ENCODE measurements around the gene ANKRD53. TPM values are rescaled to one million over a fixed set of nuclear protein-coding genes. Genes with fewer than 3 reads are reported as not detected.
A peak's percentile ranks its signal among the peaks of the same experiment; 100 is the strongest.
"Not testable (repeated sequence)": the region's sequence is repeated elsewhere in the genome, so short reads cannot be mapped to it uniquely, and the experiment has no call there.

ANKRD53 gene
- total RNA-seq, 1 experiment from 2014 or later, result 0.28 TPM

DNA sequence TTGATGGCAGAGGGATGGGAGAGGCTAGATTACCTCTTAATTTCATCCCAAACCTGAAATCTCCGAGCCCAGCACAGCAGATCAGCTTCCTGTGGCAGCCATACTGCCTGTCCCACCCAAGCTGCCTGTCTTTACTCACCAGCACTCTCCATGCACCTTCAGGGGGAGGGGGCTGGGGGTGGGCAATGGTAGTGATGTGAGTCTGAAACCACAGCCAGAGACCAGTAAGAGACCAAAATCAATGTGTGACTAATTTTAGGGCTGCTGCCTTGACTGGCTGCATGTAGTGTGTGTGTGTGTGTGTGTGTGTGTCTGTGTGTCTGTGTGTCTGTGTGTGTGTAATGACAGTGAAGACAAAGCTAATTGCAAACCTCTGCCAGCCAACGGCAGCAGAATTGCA is 27.9 kb downstream of the ANKRD53 start:
- no peak for DNase-seq (ENCODE audit: low spot score)

DNA sequence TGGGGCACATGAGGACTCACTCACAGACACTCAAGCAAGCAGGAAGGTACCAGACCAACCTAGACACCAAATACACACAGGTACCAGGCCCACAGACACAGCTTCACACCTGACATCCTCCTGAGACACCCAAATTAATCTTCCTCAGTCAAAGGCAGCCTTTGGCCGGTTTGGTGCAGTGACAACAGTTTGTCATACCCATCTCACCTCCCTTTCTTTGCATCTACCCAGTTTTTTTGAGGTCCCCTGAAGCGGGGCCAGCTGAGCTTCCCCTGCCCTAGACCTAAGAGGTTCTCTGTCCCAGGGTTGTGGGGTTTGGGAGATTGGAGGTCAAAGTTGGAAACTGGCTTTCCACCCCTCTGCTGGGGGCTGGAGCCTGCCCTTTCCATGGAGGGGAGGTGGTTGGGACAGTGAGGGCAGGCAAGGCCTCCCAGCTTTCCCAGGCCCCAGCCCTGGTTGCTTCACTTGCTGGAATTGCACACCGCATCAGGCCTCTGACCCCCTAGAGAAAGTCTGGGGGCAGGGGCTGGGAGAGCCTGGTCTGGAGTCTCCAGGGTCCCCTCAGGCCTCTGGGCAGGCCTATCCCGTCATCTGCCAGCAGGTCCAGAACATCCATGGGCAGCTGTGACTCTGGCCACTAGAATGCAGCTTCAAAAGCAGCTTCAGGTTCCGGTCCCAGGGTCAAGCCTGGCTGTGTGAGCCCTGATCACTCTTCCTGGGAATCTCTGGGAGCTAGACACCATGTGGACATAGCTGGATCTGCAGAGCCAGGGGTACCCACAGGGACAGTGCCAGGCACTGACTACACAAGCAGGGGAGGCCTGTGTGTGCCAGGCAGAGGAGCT is 28.7 kb downstream of the ANKRD53 start:
- no peak for DNase-seq (ENCODE audit: low spot score)

DNA sequence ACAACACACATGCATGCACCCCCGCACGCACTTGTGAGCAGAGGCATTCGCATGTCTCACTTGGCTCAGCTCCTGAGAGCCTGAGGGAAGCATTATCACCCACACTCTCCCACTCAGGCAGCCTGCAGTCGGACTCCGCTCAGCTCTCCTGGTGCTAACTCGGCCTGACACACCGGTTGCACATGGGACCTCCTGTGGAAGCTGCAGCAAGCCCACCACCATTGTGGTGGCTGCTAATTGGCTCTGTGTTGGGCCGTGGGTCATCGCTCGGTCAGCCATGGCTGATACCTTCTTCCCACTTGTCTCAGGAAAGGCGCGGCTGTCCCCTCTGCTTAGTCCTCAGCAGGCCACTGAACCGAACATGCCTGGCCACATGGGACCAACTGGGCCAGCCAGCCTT is 29.9 kb downstream of the ANKRD53 start:
- no peak for DNase-seq (ENCODE audit: low spot score)

DNA sequence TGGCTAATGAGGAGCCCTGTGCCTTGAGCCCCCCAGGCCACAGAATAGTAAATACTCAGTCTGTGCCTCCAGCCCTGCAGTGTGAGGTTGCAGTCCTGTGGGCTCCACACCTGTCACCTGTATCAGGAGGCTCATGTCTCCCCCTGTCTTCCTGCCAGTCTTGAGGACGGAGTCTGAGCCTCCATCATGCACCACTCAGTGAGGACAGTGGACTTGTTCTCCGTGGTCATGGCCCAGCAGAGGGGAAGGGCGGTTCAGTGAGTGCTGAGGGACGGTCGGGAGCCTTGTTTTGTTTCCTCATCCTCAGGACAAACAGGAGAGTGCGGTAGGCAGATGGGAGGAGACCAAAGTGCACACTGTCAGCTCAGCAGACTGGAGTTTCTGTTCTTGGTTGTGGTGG is 33.4 kb downstream of the ANKRD53 start:
- not testable (repeated sequence) for DNase-seq (ENCODE audit: low spot score)

DNA sequence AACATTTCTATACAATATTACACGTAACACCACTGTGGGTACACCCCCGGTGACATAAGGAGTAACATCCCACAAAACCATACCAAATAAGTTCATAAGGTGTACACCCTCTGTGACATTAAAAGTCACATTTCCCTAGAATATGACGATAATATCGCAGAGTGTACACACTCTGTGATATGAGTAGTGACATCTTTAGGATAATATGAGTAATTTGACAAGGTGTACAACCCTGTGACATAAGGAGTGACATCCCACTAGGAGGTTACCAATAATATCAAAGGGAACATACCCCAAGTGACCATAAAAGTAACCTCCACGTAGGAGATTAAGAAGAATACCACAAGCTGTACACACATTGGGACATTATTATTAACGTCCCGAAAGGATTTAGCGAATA is 40.2 kb downstream of the ANKRD53 start:
- no peak for DNase-seq (ENCODE audit: low spot score)

DNA sequence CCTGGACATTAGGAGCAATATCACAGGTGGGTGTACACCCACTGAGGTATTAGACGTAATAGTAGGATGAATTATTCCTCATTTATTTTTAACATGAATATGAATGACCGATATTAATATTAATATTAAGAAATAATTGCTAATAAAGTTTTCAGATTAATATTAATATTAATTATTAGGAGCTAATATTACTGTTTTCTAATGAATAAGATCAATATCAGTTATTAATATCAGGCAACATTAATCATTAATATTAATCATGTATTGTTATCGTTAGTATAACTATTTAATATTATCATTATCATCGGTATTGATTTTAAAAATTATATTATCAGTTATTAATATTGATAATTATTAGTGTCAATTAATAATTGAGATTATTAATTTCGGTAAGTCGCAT is 41.6 kb downstream of the ANKRD53 start:
- DNase-seq (ENCODE audit: low spot score), result not testable (repeated sequence)

- not testable (repeated sequence) for DNase-seq (ENCODE audit: low spot score)
Measured at GRCh38 chr2:71021394-71021793, 43.0 kb downstream of the ANKRD53 start.

GRCh38 chr2:71023553-71024243 is 45.3 kb downstream of the ANKRD53 start:
- peak; percentile 80 for DNase-seq (ENCODE audit: low spot score)

Small RNAs within 50 kb of the gene (small RNA-seq; reads per million reads assigned to genes)
- gene RN7SL160P, result 0.29 reads per million

Other genes starting within 250 kb of the ANKRD53 start
- gene ADD2, start 210.4 kb upstream of the ANKRD53 start, total RNA-seq (2014; rRNA removed; shearing (Covaris generic)), result 0.71 and 0.73 TPM in 2 replicates
- not detected in 2 replicates for gene FIGLA, start 188.0 kb upstream of the ANKRD53 start, total RNA-seq (2014; rRNA removed; shearing (Covaris generic))
- not detected in 2 replicates for gene CLEC4F, start 158.0 kb upstream of the ANKRD53 start, total RNA-seq (2014; rRNA removed; shearing (Covaris generic))
- not detected in 2 replicates for gene CD207, start 142.8 kb upstream of the ANKRD53 start, total RNA-seq (2014; rRNA removed; shearing (Covaris generic))
- 1.8 and 2.3 TPM in 2 replicates for gene VAX2, start 78.1 kb upstream of the ANKRD53 start, total RNA-seq (2014; rRNA removed; shearing (Covaris generic))
- 32.8 and 43.9 TPM in 2 replicates for gene ATP6V1B1, start 42.7 kb upstream of the ANKRD53 start, total RNA-seq (2014; rRNA removed; shearing (Covaris generic))
- 43.3 and 50.1 TPM in 2 replicates for gene TEX261, start 16.2 kb downstream of the ANKRD53 start, total RNA-seq (2014; rRNA removed; shearing (Covaris generic))
- gene NAGK, start 90.0 kb downstream of the ANKRD53 start, total RNA-seq (2014; rRNA removed; shearing (Covaris generic)), result 17.8 and 29.7 TPM in 2 replicates
- 12.6 and 14.6 TPM in 2 replicates for gene MCEE, start 151.6 kb downstream of the ANKRD53 start, total RNA-seq (2014; rRNA removed; shearing (Covaris generic))
- gene MPHOSPH10, start 152.0 kb downstream of the ANKRD53 start, total RNA-seq (2014; rRNA removed; shearing (Covaris generic)), result 12.3 and 13.0 TPM in 2 replicates
- gene PAIP2B, start 248.5 kb downstream of the ANKRD53 start, total RNA-seq (2014; rRNA removed; shearing (Covaris generic)), result 1.8 and 2.2 TPM in 2 replicates